Transverse colon (tissue), 4 donors: Measurements from ENCODE around the gene SSX2IP.

ENCODE experiments used
- POLR2AphosphoS5 ChIP-seq, 3 donors: sonication (generic); formaldehyde crosslinking; IDR thresholded peaks; one replicate each; pipeline ENCODE4 v1.6.1; 2016; ENCODE audit warnings: antibody characterized with exemption in 3 of 3
- TF ChIP-seq, protein P1 (sequence below), 5 experiments: fragments of 200-600 bp in 3 of 5; fragments of 450-650 bp in 2 of 5; sonication (generic) in 3 of 5; IDR thresholded peaks; 1 replicate in 2 of 5; 2 replicates in 3 of 5; pipeline ENCODE4 v1.5.1; 2016 to 2017; ENCODE audit warnings: antibody characterized with exemption in 5 of 5, inconsistent platforms in 3 of 5, mild to moderate bottlenecking in 2 of 5, moderate library complexity in 1 of 5

DNA sequence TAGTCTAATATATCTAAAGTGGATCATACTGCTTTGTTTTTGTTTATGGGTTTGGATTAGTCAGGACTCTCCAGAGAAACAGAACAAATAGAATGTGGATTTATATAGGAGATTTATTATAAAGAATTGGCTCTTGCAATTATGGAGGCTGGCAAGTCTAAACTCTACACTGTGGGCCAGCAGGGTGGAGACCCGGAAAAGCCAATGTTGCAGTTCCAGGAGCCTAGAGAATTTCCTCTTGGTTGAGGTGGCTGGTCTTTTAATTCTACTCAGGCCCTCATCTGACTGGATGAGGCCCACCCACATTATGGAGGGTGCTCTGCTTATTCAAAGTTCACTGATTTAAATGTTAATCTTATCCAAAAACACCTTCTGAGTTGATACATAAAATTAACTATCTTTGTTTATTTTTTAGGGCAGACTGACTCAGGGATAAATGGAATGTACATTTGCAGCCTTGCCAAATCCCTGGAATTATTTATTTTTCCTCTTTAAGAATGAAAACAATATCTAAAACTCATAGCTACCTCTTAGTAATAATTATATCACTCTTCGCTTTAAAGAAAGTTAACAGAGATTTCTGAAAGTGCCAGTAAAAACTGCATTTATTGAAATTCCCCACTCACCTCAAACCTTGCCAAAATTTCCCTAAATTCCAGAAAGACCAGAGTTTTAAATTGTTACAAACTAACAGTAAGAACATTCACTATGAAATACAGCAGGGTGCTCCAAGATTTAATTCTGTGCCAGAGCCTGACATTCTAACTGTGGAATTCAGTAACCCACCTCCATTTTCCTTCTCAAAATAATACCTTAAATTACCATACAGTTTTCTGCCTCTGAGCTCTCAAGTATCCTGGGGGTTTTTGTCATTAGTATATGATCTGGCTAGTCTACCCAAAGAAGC, 36.6 kb upstream of the SSX2IP start:
- TF ChIP-seq, protein P1, sequence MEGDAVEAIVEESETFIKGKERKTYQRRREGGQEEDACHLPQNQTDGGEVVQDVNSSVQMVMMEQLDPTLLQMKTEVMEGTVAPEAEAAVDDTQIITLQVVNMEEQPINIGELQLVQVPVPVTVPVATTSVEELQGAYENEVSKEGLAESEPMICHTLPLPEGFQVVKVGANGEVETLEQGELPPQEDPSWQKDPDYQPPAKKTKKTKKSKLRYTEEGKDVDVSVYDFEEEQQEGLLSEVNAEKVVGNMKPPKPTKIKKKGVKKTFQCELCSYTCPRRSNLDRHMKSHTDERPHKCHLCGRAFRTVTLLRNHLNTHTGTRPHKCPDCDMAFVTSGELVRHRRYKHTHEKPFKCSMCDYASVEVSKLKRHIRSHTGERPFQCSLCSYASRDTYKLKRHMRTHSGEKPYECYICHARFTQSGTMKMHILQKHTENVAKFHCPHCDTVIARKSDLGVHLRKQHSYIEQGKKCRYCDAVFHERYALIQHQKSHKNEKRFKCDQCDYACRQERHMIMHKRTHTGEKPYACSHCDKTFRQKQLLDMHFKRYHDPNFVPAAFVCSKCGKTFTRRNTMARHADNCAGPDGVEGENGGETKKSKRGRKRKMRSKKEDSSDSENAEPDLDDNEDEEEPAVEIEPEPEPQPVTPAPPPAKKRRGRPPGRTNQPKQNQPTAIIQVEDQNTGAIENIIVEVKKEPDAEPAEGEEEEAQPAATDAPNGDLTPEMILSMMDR (IDR thresholded peaks at IDR 0.05), result no peak
- TF ChIP-seq POLR2AphosphoS5 (IDR thresholded peaks at IDR 0.05), result no peak
